Stimulated activated CD8-positive, alpha-beta memory T cell treated with anti-CD3 and anti-CD28 coated beads, Interleukin-15, amount 100 ng/mL, for 1 hour (primary cell): ENCODE results near the gene ZMAT3.

Source experiments
- DNase-seq: peaks from one replicate; pipeline ENCODE4 v3.0.0-alpha.2; 2020; ENCODE audit warnings: low read depth

The ZMAT3 gene

GRCh38 chr3:179021119-179021903 lies 50.3 kb downstream of the ZMAT3 start:
- no peak for DNase-seq

GRCh38 chr3:179020112-179020511 lies 51.5 kb downstream of the ZMAT3 start:
- no peak for DNase-seq

- DNase-seq, result no peak
Measured at GRCh38 chr3:179018808-179019207, 52.8 kb downstream of the ZMAT3 start.

GRCh38 chr3:179016979-179017670 lies 54.5 kb downstream of the ZMAT3 start:
- DNase-seq, result no peak

GRCh38 chr3:179015551-179016020 lies 56.0 kb downstream of the ZMAT3 start:
- peak; percentile 33 for DNase-seq

GRCh38 chr3:179005706-179006105 lies 65.9 kb downstream of the ZMAT3 start:
- no peak for DNase-seq

- no peak for DNase-seq
Measured at GRCh38 chr3:179005213-179005612, 66.4 kb downstream of the ZMAT3 start.

GRCh38 chr3:179000659-179001058 lies 71.0 kb downstream of the ZMAT3 start:
- DNase-seq, result no peak

- no peak for DNase-seq
Measured at GRCh38 chr3:179000144-179000543, 71.5 kb downstream of the ZMAT3 start.

GRCh38 chr3:178996399-178996798 lies 75.2 kb downstream of the ZMAT3 start:
- DNase-seq, result no peak

- DNase-seq, result no peak
Measured at GRCh38 chr3:178990293-178990692, 81.3 kb downstream of the ZMAT3 start.

GRCh38 chr3:178989821-178990220 lies 81.8 kb downstream of the ZMAT3 start:
- DNase-seq, result no peak

- no peak for DNase-seq
Measured at GRCh38 chr3:178987745-178988144, 83.9 kb downstream of the ZMAT3 start.

- DNase-seq, result no peak
Measured at GRCh38 chr3:178986456-178986855, 85.2 kb downstream of the ZMAT3 start.

- DNase-seq, result no peak
Measured at GRCh38 chr3:178982137-178982536, 89.5 kb downstream of the ZMAT3 start.

GRCh38 chr3:178975320-178975719 lies 96.3 kb downstream of the ZMAT3 start:
- DNase-seq, result no peak

GRCh38 chr3:178971614-178972013 lies 100.0 kb downstream of the ZMAT3 start:
- DNase-seq, result no peak

GRCh38 chr3:178969004-178969700 lies 102.5 kb downstream of the ZMAT3 start:
- no peak for DNase-seq
